Hepatocyte (in vitro differentiated cells): ENCODE measurements around the gene UBE2O. TPM values are rescaled to one million over a fixed set of nuclear protein-coding genes. Genes with fewer than 3 reads are reported as not detected.

ENCODE experiments used
- DNase-seq: peaks from one replicate; pipeline ENCODE4 v3.0.0-alpha.2; 2016; ENCODE audit warnings: low spot score
- H2AFZ ChIP-seq: fragments of 200-600 bp; sonication (generic); 2 replicates; pipeline ENCODE4 v1.6.0; 2016; ENCODE audit warnings: antibody characterized with exemption, mild to moderate bottlenecking
- H3K27ac ChIP-seq: fragments of 200-600 bp; sonication (generic); 2 replicates; pipeline ENCODE4 v1.5.1; 2016; ENCODE audit warnings: mild to moderate bottlenecking
- H3K27me3 ChIP-seq: fragments of 200-600 bp; sonication (generic); 2 replicates; pipeline ENCODE4 v1.6.1; 2016
- H3K36me3 ChIP-seq: fragments of 200-600 bp; sonication (generic); replicated peaks from 2 replicates; pipeline ENCODE4 v1.5.1; 2016; ENCODE audit warnings: low read depth; ENCODE audit not compliant: insufficient read depth
- H3K4me1 ChIP-seq: fragments of 200-600 bp; sonication (generic); 2 replicates; pipeline ENCODE4 v1.5.1; 2016; ENCODE audit warnings: mild to moderate bottlenecking, moderate library complexity; ENCODE audit not compliant: insufficient read depth
- H3K4me2 ChIP-seq: fragments of 200-600 bp; sonication (generic); 2 replicates; pipeline ENCODE4 v1.6.0; 2016
- H3K4me3 ChIP-seq: fragments of 200-600 bp; sonication (generic); 2 replicates; pipeline ENCODE4 v1.5.1; 2016; ENCODE audit warnings: mild to moderate bottlenecking
- H3K79me2 ChIP-seq: fragments of 200-600 bp; sonication (generic); 2 replicates; pipeline ENCODE4 v1.6.0; 2017; ENCODE audit warnings: mild to moderate bottlenecking
- H3K9me2 ChIP-seq: fragments of 200-600 bp; sonication (generic); replicated peaks from 2 replicates; pipeline ENCODE4 v1.6.0; 2017; ENCODE audit warnings: mild to moderate bottlenecking; ENCODE audit not compliant: insufficient read depth
- H3K9me3 ChIP-seq: fragments of 200-600 bp; sonication (generic); 2 replicates; pipeline ENCODE4 v1.5.1; 2016; ENCODE audit warnings: low read depth, mild to moderate bottlenecking
- H4K20me1 ChIP-seq: fragments of 200-600 bp; sonication (generic); 2 replicates; pipeline ENCODE4 v1.6.0; 2016; ENCODE audit warnings: mild to moderate bottlenecking; ENCODE audit not compliant: insufficient read depth, poor library complexity, severe bottlenecking
- EZH2 ChIP-seq: fragments of 200-600 bp; sonication (generic); IDR thresholded peaks from 2 replicates; pipeline ENCODE4 v1.6.1; 2016; ENCODE audit warnings: antibody characterized with exemption, mild to moderate bottlenecking, borderline replicate concordance
- EZH2phosphoT487 ChIP-seq: fragments of 200-600 bp; sonication (generic); IDR thresholded peaks from one replicate; pipeline ENCODE4 v1.6.1; 2018; ENCODE audit warnings: antibody characterized with exemption, mild to moderate bottlenecking, low read depth, moderate library complexity; ENCODE audit not compliant: unreplicated experiment, severe bottlenecking
- WGBS: methylation state at CpG from one replicate; pipeline ENCODE4 v1.1.6; 2016; ENCODE audit warnings: low lambda C conversion rate; ENCODE audit errors: missing lambda C conversion rate; 5-methylcytosine and 5-hydroxymethylcytosine counted together
- polyA plus RNA-seq: library from polyadenylated mRNA; unstranded; fragments of >200 nt; fragmentation: Nextera tagmentation; extraction: Ambion mirVana; gene quantifications from 2 replicates; pipeline ENCODE4 v1.2.1, GENCODE V29; 2016
- total RNA-seq: library from RNA; depleted of rRNA; stranded (reverse); fragments of >200 nt; gene quantifications from 2 replicates; pipeline ENCODE4 v1.2.3, GENCODE V29; 2014
- TF ChIP-seq, protein P1 (sequence below): fragments of 200-600 bp; sonication (generic); IDR thresholded peaks from 2 replicates; pipeline ENCODE4 v1.5.1; 2016; ENCODE audit warnings: antibody characterized with exemption, mild to moderate bottlenecking; ENCODE audit not compliant: poor library complexity

The UBE2O gene
- total and polyA plus RNA-seq, 2 experiments from 2014 or later = 9.7 to 15.2 TPM

- peaks cover 4% of the 10 kb centered on the region for H3K4me1 ChIP-seq
- no peak overlapping the region for H3K4me3 ChIP-seq
- no peaks in the 10 kb centered on the region for H3K27me3 ChIP-seq
- no peak overlapping the region for H3K4me2 ChIP-seq
- 86% methylated on average over 15 of the region's 15 CpGs for WGBS
- H4K20me1 ChIP-seq = peaks cover 16% of the 10 kb centered on the region
- H3K9me3 ChIP-seq = no peaks in the 10 kb centered on the region
- H3K36me3 ChIP-seq = no peaks in the 10 kb centered on the region
- no peak for TF ChIP-seq EZH2phosphoT487
- no peak for TF ChIP-seq EZH2
- TF ChIP-seq, protein P1, sequence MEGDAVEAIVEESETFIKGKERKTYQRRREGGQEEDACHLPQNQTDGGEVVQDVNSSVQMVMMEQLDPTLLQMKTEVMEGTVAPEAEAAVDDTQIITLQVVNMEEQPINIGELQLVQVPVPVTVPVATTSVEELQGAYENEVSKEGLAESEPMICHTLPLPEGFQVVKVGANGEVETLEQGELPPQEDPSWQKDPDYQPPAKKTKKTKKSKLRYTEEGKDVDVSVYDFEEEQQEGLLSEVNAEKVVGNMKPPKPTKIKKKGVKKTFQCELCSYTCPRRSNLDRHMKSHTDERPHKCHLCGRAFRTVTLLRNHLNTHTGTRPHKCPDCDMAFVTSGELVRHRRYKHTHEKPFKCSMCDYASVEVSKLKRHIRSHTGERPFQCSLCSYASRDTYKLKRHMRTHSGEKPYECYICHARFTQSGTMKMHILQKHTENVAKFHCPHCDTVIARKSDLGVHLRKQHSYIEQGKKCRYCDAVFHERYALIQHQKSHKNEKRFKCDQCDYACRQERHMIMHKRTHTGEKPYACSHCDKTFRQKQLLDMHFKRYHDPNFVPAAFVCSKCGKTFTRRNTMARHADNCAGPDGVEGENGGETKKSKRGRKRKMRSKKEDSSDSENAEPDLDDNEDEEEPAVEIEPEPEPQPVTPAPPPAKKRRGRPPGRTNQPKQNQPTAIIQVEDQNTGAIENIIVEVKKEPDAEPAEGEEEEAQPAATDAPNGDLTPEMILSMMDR = no peak
- no peaks in the 10 kb centered on the region for H3K9me2 ChIP-seq
- DNase-seq = no peak
- peaks cover 39% of the 10 kb centered on the region for H3K79me2 ChIP-seq
- no peak overlapping the region for H3K27ac ChIP-seq
- no peak overlapping the region for H2AFZ ChIP-seq
Observed at GRCh38 chr17:76415786-76416185, 37.2 kb downstream of the UBE2O start.

- Histone ChIP-seq H3K4me1 (peaks cover 4% of the 10 kb centered on the region), H3K27ac (no peak overlapping the region), H3K4me2 (no peak overlapping the region), H3K9me3 (no peaks in the 10 kb centered on the region), H3K4me3 (no peak overlapping the region), H3K9me2 (no peaks in the 10 kb centered on the region), H3K36me3 (no peaks in the 10 kb centered on the region), H4K20me1 (peaks cover 10% of the 10 kb centered on the region), H3K79me2 (peaks cover 28% of the 10 kb centered on the region), H2AFZ (no peak overlapping the region), H3K27me3 (no peaks in the 10 kb centered on the region)
- 64% methylated on average over 21 of the region's 21 CpGs for WGBS
- peak; percentile 66 for DNase-seq
- TF ChIP-seq EZH2 = no peak
- TF ChIP-seq, protein P1 = no peak
- TF ChIP-seq EZH2phosphoT487 = no peak
Observed at GRCh38 chr17:76414334-76415295, 38.3 kb downstream of the UBE2O start.

DNA sequence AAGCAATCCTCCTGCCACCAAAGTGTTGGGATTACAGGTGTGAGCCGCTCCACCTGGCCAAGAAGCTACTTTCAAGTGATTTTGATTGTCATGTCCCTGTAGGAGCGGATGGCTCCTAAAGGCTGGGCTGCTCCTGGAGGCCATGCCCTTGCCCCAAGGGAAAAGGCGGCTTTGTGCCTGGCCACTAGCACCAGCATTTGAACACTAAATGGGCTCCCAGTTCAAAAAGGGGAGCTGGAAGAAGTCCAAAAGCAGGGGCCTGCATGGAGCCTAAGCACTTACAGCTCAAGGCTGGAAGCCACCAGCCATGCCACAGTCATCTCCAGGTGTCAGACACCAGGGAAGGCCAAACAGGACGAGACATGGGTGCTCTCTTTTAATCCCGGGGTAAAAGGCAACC is 41.7 kb downstream of the UBE2O start:
- H3K79me2 ChIP-seq = peaks cover 18% of the 10 kb centered on the region
- H3K36me3 ChIP-seq = no peaks in the 10 kb centered on the region

More for the DNA sequence above, 41.7 kb downstream of the UBE2O start:
- Histone ChIP-seq H2AFZ (no peak overlapping the region), H3K4me3 (no peak overlapping the region), H3K27ac (no peak overlapping the region), H3K9me3 (no peaks in the 10 kb centered on the region), H3K4me1 (peaks cover 4% of the 10 kb centered on the region), H3K9me2 (no peaks in the 10 kb centered on the region), H4K20me1 (peaks cover 4% of the 10 kb centered on the region), H3K27me3 (no peaks in the 10 kb centered on the region), H3K4me2 (no peak overlapping the region)
- no peak for TF ChIP-seq EZH2
- TF ChIP-seq, protein P1 = no peak
- no peak for TF ChIP-seq EZH2phosphoT487
- WGBS = 94% methylated on average over 5 of the region's 5 CpGs
- DNase-seq = no peak
